Caco-2 (cell line): ENCODE measurements around the gene TMEM145. TPM values are rescaled to one million over a fixed set of nuclear protein-coding genes. Genes with fewer than 3 reads are reported as not detected.
"Not testable (repeated sequence)": the region's sequence is repeated elsewhere in the genome, so short reads cannot be mapped to it uniquely, and the experiment has no call there.

Experiments
- BruUV-seq: library from RNA; stranded (reverse); fragments of 400-500 nt; replicated peaks from 2 replicates; lab custom pipeline; 2021; lab: Mats Ljungman, UMichigan
- CTCF ChIA-PET: fragments of 300-600 bp; sonication (Branson Sonifier 250); formaldehyde crosslinking; loops from one replicate; lab custom pipeline; 2022; ENCODE audit warnings: antibody characterized with exemption; lab: Charles Lee
- POLR2A ChIA-PET: fragments of 300-600 bp; sonication (Branson Sonifier 250); formaldehyde crosslinking; loops from one replicate; lab custom pipeline; 2022; ENCODE audit warnings: antibody characterized with exemption; lab: Charles Lee
- DNase-seq, 2 experiments: peaks; one replicate each; pipeline versions ENCODE4 v3.0.0 to v3.0.0-alpha.2; 2020 to 2022
- H3K27me3 ChIP-seq: replicated peaks from 2 replicates; pipeline ENCODE4 v1.6.0; 2011; ENCODE audit warnings: low read length; ENCODE audit not compliant: control insufficient read depth, insufficient read depth
- H3K36me3 ChIP-seq: 2 replicates; pipeline ENCODE4 v1.5.1; 2011; ENCODE audit warnings: low read length; ENCODE audit not compliant: control insufficient read depth, insufficient read depth
- H3K4me1 ChIP-seq: fragments of 250-450 bp; sonication (Bioruptor Pico); 2 replicates; pipeline ENCODE4 v1.5.1; 2020; ENCODE audit warnings: mild to moderate bottlenecking
- H3K4me3 ChIP-seq: 2 replicates; pipeline ENCODE4 v1.5.1; 2011; ENCODE audit warnings: low read depth, mild to moderate bottlenecking, control low read depth, low read length
- H3K9me3 ChIP-seq: fragments of 250-450 bp; sonication (Bioruptor Pico); 2 replicates; pipeline ENCODE4 v1.5.1; 2020; ENCODE audit warnings: mild to moderate bottlenecking, moderate library complexity
- H3K27ac Mint-ChIP-seq: one replicate; pipeline ENCODE4 v1.8.0; 2022; ENCODE audit warnings: mixed read lengths; ENCODE audit not compliant: unreplicated experiment
- H3K27me3 Mint-ChIP-seq: one replicate; pipeline ENCODE4 v1.8.0; 2022; ENCODE audit warnings: mixed read lengths; ENCODE audit not compliant: insufficient read depth, unreplicated experiment
- H3K36me3 Mint-ChIP-seq: one replicate; pipeline ENCODE4 v1.8.0; 2022; ENCODE audit warnings: mild to moderate bottlenecking, mixed read lengths; ENCODE audit not compliant: insufficient read depth, unreplicated experiment
- H3K4me1 Mint-ChIP-seq: one replicate; pipeline ENCODE4 v1.8.0; 2022; ENCODE audit warnings: low read depth, mixed read lengths; ENCODE audit not compliant: unreplicated experiment
- H3K4me3 Mint-ChIP-seq: one replicate; pipeline ENCODE4 v1.8.0; 2022; ENCODE audit warnings: mild to moderate bottlenecking, moderate library complexity, mixed read lengths; ENCODE audit not compliant: unreplicated experiment
- H3K9me3 Mint-ChIP-seq: one replicate; pipeline ENCODE4 v1.8.0; 2022; ENCODE audit warnings: mixed read lengths; ENCODE audit not compliant: unreplicated experiment
- CTCF ChIP-seq, 2 experiments: fragments of 200-600 bp in 1 of 2; IDR thresholded peaks; 1 replicate in 1 of 2; 2 replicates in 1 of 2; pipeline versions ENCODE4 v1.5.1 to v1.8.0; 2011 to 2022; ENCODE audit warnings: antibody characterized with exemption in 1 of 2, control low read depth in 1 of 2, inconsistent platforms in 1 of 2, low read depth in 1 of 2, low read length in 1 of 2, mild to moderate bottlenecking in 1 of 2, moderate library complexity in 1 of 2; ENCODE audit not compliant: insufficient read depth in 1 of 2, severe bottlenecking in 1 of 2, unreplicated experiment in 1 of 2
- intact Hi-C: fragments of 100-400 bp; cut with micrococcal nuclease; formaldehyde crosslinking; loops from one replicate; pipeline ENCODE4 v1.10.0; 2022; ENCODE audit not compliant: unreplicated experiment
- total RNA-seq: library from RNA; stranded (reverse); gene quantifications from 2 replicates; pipeline ENCODE4 v1.2.3, GENCODE V29; 2022

TMEM145 gene
- total RNA-seq, 1 experiment from 2014 or later, result 2.2 TPM

DNA sequence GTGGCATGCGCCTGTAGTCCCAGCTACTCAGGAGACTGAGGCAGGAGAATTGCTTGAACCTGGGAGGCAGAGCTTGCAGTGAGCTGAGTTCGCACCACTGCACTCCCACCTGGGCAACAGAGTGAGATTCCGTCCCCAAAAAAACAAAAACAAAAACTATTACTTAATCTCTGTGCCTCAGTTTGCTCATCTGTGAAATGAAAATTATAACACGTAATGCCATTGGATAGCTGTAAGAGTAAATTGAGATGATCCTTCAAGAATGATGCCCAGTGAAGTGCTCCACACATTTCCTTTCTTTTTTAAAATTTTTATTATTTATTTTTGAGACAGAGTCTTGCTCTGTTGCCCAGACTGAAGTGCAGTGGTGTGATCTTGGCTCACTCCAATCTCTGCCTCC, 26.8 kb downstream of the TMEM145 start:
- H3K4me1 ChIP-seq, H3K4me3 Mint-ChIP-seq, BruUV-seq, H3K4me3 ChIP-seq, H3K36me3 Mint-ChIP-seq, H3K9me3 Mint-ChIP-seq, H3K4me1 Mint-ChIP-seq, H3K27ac Mint-ChIP-seq, H3K9me3 ChIP-seq, DNase-seq, CTCF ChIA-PET, H3K36me3 ChIP-seq, POLR2A ChIA-PET, intact Hi-C loops, H3K27me3 Mint-ChIP-seq, H3K27me3 ChIP-seq: not testable (repeated sequence)

- Mint-ChIP-seq H3K27me3 (no peaks in the 10 kb centered on the region), H3K4me3 (no peak overlapping the region), H3K27ac (no peak overlapping the region), H3K4me1 (no peaks in the 10 kb centered on the region), H3K36me3 (peaks cover 9% of the 10 kb centered on the region), H3K9me3 (no peaks in the 10 kb centered on the region)
- Histone ChIP-seq H3K4me1 (no peaks in the 10 kb centered on the region), H3K4me3 (no peak overlapping the region), H3K27me3 (no peaks in the 10 kb centered on the region), H3K9me3 (no peaks in the 10 kb centered on the region), H3K36me3 (peaks cover 1% of the 10 kb centered on the region)
- no TSS peak for BruUV-seq
- TF ChIP-seq CTCF (IDR thresholded peaks at IDR 0.05; ENCODE audit: insufficient read depth in 1 of 2, low read depth in 1 of 2, low read length in 1 of 2, severe bottlenecking in 1 of 2, unreplicated experiment in 1 of 2), result peak; percentile 20 to 25
- ChIA-PET CTCF (no interaction called here), POLR2A (no interaction called here)
- DNase-seq, result no peak
- intact Hi-C loops, result no loop called here
Observed at GRCh38 chr19:42343344-42344110, 30.4 kb downstream of the TMEM145 start.

DNA sequence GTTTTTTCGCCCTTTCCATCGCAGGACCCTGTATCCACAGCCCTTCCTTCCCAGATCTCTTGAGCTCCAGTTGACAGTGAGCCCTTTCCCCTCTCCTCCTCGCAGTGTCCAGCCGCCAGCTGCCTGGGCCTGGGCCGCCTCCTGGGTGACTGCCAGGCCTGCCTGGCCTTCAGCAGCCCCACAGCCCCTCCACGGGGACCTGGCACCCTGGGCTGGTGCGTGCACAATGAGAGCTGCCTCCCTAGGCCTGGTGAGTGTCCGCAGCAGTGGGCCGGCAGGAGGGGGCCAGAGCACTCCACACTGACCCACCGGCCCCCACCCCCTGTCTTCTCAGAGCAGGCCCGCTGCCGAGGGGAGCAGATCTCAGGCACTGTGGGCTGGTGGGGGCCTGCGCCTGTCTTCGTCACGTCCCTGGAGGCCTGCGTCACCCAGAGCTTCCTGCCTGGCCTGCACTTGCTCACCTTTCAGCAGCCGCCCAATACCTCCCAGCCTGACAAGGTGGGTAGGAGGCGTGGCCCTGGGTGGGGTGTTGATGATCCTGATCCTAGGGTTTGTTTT, 31.3 kb downstream of the TMEM145 start:
- H3K27ac Mint-ChIP-seq, result no peak overlapping the region
- no peak overlapping the region for H3K4me3 Mint-ChIP-seq
- DNase-seq, result no peak
- TF ChIP-seq CTCF (IDR thresholded peaks at IDR 0.05; ENCODE audit: insufficient read depth in 1 of 2, low read depth in 1 of 2, low read length in 1 of 2, severe bottlenecking in 1 of 2, unreplicated experiment in 1 of 2), result no peak
- ChIA-PET CTCF (interaction anchor here (0.6 kb wide), 1 partner anchor 16 kb away, joined by 5 read pairs; no protein-coding TSS in a partner anchor), POLR2A (no interaction called here)
- H3K4me1 Mint-ChIP-seq, result no peaks in the 10 kb centered on the region
- Histone ChIP-seq H3K27me3 (no peaks in the 10 kb centered on the region), H3K9me3 (no peaks in the 10 kb centered on the region), H3K4me3 (no peak overlapping the region), H3K36me3 (peaks cover 1% of the 10 kb centered on the region), H3K4me1 (no peaks in the 10 kb centered on the region)
- no peaks in the 10 kb centered on the region for H3K27me3 Mint-ChIP-seq
- intact Hi-C loops, result no loop called here
- H3K36me3 Mint-ChIP-seq, result peaks cover 14% of the 10 kb centered on the region
- BruUV-seq, result no TSS peak
- no peaks in the 10 kb centered on the region for H3K9me3 Mint-ChIP-seq
